WTC11 (cell line): ENCODE data around the gene MYO9A.

Experiments used
- CBFB ChIP-seq: sonication (generic); formaldehyde crosslinking; IDR thresholded peaks from 2 replicates; pipeline ENCODE4 v1.8.1; 2022; ENCODE audit warnings: mild to moderate bottlenecking, low read depth, missing genetic modification reagents
- EMX1 ChIP-seq: fragments of 250-450 bp; sonication (Bioruptor Pico); IDR thresholded peaks from 2 replicates; pipeline ENCODE4 v1.8.0; 2021; ENCODE audit warnings: mild to moderate bottlenecking
- TEAD1 ChIP-seq: sonication (generic); formaldehyde crosslinking; IDR thresholded peaks from 2 replicates; pipeline ENCODE4 v1.8.0; 2022; ENCODE audit warnings: mild to moderate bottlenecking, missing genetic modification reagents
- TF ChIP-seq, protein P1 (sequence below): fragments of 200-600 bp; IDR thresholded peaks from 2 replicates; pipeline ENCODE4 v1.8.0; 2022; ENCODE audit warnings: antibody characterized with exemption
- TF ChIP-seq, protein P2 (sequence below): sonication (generic); formaldehyde crosslinking; IDR thresholded peaks from 2 replicates; pipeline ENCODE4 v1.8.1; 2023; ENCODE audit warnings: mild to moderate bottlenecking, missing genetic modification reagents, moderate library complexity
- TF ChIP-seq, protein P3 (sequence below): sonication (generic); formaldehyde crosslinking; conservative IDR thresholded peaks from 2 replicates; pipeline ENCODE4 v1.8.1; 2022; ENCODE audit warnings: mild to moderate bottlenecking, missing genetic modification reagents

DNA sequence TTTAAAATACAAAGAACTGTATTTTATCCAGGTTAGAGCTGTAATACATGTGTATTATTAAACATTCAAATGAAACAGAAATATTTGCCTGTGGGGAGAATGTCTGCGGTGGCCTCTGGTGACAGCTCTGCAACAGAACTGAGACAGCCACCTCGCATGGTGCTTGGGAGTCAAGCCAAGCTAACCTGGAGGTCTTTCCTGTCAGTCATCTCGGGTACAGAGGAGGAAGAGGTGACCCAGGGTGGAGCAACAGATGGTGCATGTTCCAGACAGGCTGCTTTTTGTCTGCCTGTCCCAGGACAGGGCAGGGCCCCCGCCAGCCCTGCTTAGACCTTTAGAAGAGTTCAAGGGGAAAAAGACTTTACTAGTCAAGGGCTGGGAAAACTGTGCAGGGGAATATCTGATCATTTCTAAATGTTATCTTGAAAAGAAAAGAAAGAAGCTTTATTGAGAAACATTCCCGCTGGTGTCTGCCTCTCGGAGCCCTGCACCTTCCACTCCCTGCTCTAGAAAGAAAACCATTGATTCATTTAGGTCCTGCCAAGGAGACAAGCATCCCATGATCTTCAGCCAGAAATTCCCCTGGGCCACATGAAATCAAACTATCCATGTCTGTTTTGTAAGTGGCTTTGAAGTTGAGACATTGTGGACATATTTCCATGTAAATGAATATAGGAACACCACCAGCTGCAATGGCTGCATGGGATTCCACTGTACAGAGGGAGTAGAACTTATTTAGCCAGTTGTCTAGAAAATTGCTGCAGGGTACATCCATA, 313.1 kb downstream of the MYO9A start:
- no peak for TF ChIP-seq EMX1
- TF ChIP-seq, protein P1, sequence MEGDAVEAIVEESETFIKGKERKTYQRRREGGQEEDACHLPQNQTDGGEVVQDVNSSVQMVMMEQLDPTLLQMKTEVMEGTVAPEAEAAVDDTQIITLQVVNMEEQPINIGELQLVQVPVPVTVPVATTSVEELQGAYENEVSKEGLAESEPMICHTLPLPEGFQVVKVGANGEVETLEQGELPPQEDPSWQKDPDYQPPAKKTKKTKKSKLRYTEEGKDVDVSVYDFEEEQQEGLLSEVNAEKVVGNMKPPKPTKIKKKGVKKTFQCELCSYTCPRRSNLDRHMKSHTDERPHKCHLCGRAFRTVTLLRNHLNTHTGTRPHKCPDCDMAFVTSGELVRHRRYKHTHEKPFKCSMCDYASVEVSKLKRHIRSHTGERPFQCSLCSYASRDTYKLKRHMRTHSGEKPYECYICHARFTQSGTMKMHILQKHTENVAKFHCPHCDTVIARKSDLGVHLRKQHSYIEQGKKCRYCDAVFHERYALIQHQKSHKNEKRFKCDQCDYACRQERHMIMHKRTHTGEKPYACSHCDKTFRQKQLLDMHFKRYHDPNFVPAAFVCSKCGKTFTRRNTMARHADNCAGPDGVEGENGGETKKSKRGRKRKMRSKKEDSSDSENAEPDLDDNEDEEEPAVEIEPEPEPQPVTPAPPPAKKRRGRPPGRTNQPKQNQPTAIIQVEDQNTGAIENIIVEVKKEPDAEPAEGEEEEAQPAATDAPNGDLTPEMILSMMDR = no peak
- TF ChIP-seq, protein P2, sequence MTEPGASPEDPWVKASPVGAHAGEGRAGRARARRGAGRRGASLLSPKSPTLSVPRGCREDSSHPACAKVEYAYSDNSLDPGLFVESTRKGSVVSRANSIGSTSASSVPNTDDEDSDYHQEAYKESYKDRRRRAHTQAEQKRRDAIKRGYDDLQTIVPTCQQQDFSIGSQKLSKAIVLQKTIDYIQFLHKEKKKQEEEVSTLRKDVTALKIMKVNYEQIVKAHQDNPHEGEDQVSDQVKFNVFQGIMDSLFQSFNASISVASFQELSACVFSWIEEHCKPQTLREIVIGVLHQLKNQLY (CRISPR knock-in tag) = no peak
- TF ChIP-seq, protein P3, sequence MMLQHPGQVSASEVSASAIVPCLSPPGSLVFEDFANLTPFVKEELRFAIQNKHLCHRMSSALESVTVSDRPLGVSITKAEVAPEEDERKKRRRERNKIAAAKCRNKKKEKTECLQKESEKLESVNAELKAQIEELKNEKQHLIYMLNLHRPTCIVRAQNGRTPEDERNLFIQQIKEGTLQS (CRISPR knock-in tag) = no peak
- no peak for TF ChIP-seq CBFB (CRISPR knock-in tag)
- no peak for TF ChIP-seq TEAD1 (CRISPR knock-in tag)
